H1 (cell line): ENCODE data around the gene GABRA4.

Experiments
- EZH2 ChIP-seq: fragments of 200-600 bp; sonication (generic); IDR thresholded peaks from 2 replicates; pipeline ENCODE4 v1.7.1; 2012; ENCODE audit warnings: low read depth, mild to moderate bottlenecking, moderate library complexity, low read length, inconsistent platforms; ENCODE audit not compliant: severe bottlenecking
- MAFK ChIP-seq: IDR thresholded peaks from 2 replicates; pipeline ENCODE4 v1.6.1; 2012; ENCODE audit warnings: low read depth, mild to moderate bottlenecking, improper control_type of control experiment, low read length
- POLR2A ChIP-seq, 2 experiments: IDR thresholded peaks; 1 replicate in 1 of 2; 2 replicates in 1 of 2; pipeline ENCODE4 v1.6.1; 2011; ENCODE audit warnings: low read depth in 2 of 2, low read length in 2 of 2, mild to moderate bottlenecking in 2 of 2; ENCODE audit errors: control extremely low read depth in 1 of 2
- TF ChIP-seq, protein P1 (sequence below), 3 experiments: IDR thresholded peaks; 1 replicate in 2 of 3; 2 replicates in 1 of 3; pipeline versions ENCODE4 v1.5.1 to v1.6.1; 2011; ENCODE audit warnings: low read length in 3 of 3, mild to moderate bottlenecking in 3 of 3, inconsistent platforms in 2 of 3, low read depth in 1 of 3, moderate library complexity in 1 of 3; ENCODE audit not compliant: insufficient read depth in 1 of 3; ENCODE audit errors: control extremely low read depth in 1 of 3

DNA sequence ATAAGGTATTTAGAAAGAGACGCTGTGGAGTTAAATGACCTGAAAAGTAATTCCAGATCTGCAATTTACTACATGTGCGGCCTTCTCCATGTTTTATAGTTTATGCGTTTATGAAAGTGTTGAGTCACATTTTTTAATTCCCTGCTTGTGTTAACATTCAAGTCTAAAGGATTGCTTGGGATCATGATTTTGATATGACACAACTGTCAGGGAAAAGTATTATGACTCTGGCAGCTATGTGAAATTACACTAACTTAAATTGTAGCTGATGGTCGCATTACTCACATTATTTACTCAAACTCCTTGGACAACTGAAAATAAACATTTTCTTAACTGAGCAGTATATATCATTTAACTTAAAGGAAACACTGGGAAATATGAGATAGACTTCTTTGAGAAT lies 23.7 kb upstream of the GABRA4 start:
- TF ChIP-seq, protein P1, sequence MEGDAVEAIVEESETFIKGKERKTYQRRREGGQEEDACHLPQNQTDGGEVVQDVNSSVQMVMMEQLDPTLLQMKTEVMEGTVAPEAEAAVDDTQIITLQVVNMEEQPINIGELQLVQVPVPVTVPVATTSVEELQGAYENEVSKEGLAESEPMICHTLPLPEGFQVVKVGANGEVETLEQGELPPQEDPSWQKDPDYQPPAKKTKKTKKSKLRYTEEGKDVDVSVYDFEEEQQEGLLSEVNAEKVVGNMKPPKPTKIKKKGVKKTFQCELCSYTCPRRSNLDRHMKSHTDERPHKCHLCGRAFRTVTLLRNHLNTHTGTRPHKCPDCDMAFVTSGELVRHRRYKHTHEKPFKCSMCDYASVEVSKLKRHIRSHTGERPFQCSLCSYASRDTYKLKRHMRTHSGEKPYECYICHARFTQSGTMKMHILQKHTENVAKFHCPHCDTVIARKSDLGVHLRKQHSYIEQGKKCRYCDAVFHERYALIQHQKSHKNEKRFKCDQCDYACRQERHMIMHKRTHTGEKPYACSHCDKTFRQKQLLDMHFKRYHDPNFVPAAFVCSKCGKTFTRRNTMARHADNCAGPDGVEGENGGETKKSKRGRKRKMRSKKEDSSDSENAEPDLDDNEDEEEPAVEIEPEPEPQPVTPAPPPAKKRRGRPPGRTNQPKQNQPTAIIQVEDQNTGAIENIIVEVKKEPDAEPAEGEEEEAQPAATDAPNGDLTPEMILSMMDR (IDR thresholded peaks at IDR 0.05; ENCODE audit: control extremely low read depth in 1 of 3, insufficient read depth in 1 of 3, low read depth in 1 of 3, low read length in 3 of 3), result no peak
- TF ChIP-seq POLR2A (IDR thresholded peaks at IDR 0.05; ENCODE audit: control extremely low read depth in 1 of 2, low read depth in 2 of 2, low read length in 2 of 2) (no peak), EZH2 (no peak), MAFK (no peak)
